Measurements from ENCODE around the gene CDH4.

The CDH4 gene

GRCh38 chr20:61776491-61777075 lies 524.5 kb downstream of the CDH4 start:
- Histone ChIP-seq H3K27ac (ENCODE audit: extremely low read depth, low read depth, low read length) (no peak overlapping the region), H3K9me3 (ENCODE audit: control insufficient read depth, insufficient read depth, low read depth, low read length) (no peaks in the 10 kb centered on the region; the same call in 1 of the 2 replicates), H3K36me3 (ENCODE audit: control insufficient read depth in 2 of 2, insufficient read depth in 1 of 2, low read length in 2 of 2) (no peaks in the 10 kb centered on the region), H3K4me3 (ENCODE audit: low read depth, low read length) (no peak overlapping the region), H3K4me1 (ENCODE audit: control insufficient read depth, insufficient read depth, low read length) (no peaks in the 10 kb centered on the region)
- TF ChIP-seq ZNF473 (tag by site-specific recombination; IDR thresholded peaks at IDR 0.05) (no peak), SCRT2 (tag by site-specific recombination; IDR thresholded peaks at IDR 0.05) (no peak), ZNF311 (tag by site-specific recombination; IDR thresholded peaks at IDR 0.05; ENCODE audit: borderline replicate concordance) (no peak), ZNF157 (tag by site-specific recombination; IDR thresholded peaks at IDR 0.05) (no peak), BCL6B (tag by site-specific recombination; IDR thresholded peaks at IDR 0.05) (no peak), ZNF2 (tag by site-specific recombination; IDR thresholded peaks at IDR 0.05) (no peak), ZNF350 (tag by site-specific recombination; IDR thresholded peaks at IDR 0.05) (no peak), ZNF558 (tag by site-specific recombination; IDR thresholded peaks at IDR 0.05) (no peak), KLF9 (tag by site-specific recombination; IDR thresholded peaks at IDR 0.05; ENCODE audit: low read depth) (no peak), ZFHX2 (tag by site-specific recombination; conservative IDR thresholded peaks at IDR 0.05) (no peak), ZNF529 (tag by site-specific recombination; IDR thresholded peaks at IDR 0.05; ENCODE audit: insufficient replicate concordance) (no peak)
- CTCF ChIA-PET: no interaction called here
- POLR2A ChIA-PET: no interaction called here

- Histone ChIP-seq H3K36me3 (ENCODE audit: control insufficient read depth in 2 of 2, insufficient read depth in 1 of 2, low read length in 2 of 2) (no peaks in the 10 kb centered on the region), H3K4me1 (ENCODE audit: control insufficient read depth, insufficient read depth, low read length) (no peaks in the 10 kb centered on the region), H3K9me3 (ENCODE audit: control insufficient read depth, insufficient read depth, low read depth, low read length) (no peaks in the 10 kb centered on the region; the same call in 1 of the 2 replicates), H3K27ac (ENCODE audit: extremely low read depth, low read depth, low read length) (no peak overlapping the region), H3K4me3 (ENCODE audit: low read depth, low read length) (no peak overlapping the region)
- ChIA-PET CTCF (no interaction called here), POLR2A (no interaction called here)
- TF ChIP-seq ZBTB1 (tag by site-specific recombination; IDR thresholded peaks at IDR 0.05) (no peak), ZBTB26 (tag by site-specific recombination; optimal IDR thresholded peaks at IDR 0.05) (peak; percentile 9)
These were observed 525.9 kb downstream of the CDH4 start for GRCh38 chr20:61777773-61778494.

GRCh38 chr20:61778495-61778863 lies 526.4 kb downstream of the CDH4 start:
- CTCF ChIA-PET: no interaction called here
- H3K4me1 ChIP-seq (ENCODE audit: control insufficient read depth, insufficient read depth, low read length): no peaks in the 10 kb centered on the region
- no peak overlapping the region for H3K27ac ChIP-seq (ENCODE audit: extremely low read depth, low read depth, low read length)
- H3K4me3 ChIP-seq (ENCODE audit: low read depth, low read length): no peak overlapping the region
- TF ChIP-seq ZSCAN18 (tag by site-specific recombination; IDR thresholded peaks at IDR 0.05) (no peak), OVOL3 (tag by site-specific recombination; IDR thresholded peaks at IDR 0.05) (no peak)
- POLR2A ChIA-PET: no interaction called here
- H3K9me3 ChIP-seq (ENCODE audit: control insufficient read depth, insufficient read depth, low read depth, low read length): no peaks in the 10 kb centered on the region; the same call in 1 of the 2 replicates
- no peaks in the 10 kb centered on the region for H3K36me3 ChIP-seq (ENCODE audit: control insufficient read depth in 2 of 2, insufficient read depth in 1 of 2, low read length in 2 of 2)
